ENCODE results near the gene TCEANC2. TPM values are rescaled to one million over a fixed set of nuclear protein-coding genes. Genes with fewer than 3 reads are reported as not detected.
"Not testable (repeated sequence)": the region's sequence is repeated elsewhere in the genome, so short reads cannot be mapped to it uniquely, and the experiment has no call there.

The TCEANC2 gene
- total RNA-seq, 1 donor from 2014 or later, result 4.7 TPM

GRCh38 chr1:54037476-54037875 is 15.9 kb upstream of the TCEANC2 start:
- ATAC-seq (no peak), DNase-seq (no peak)
- Histone ChIP-seq H3K4me3 (no peak overlapping the region), H3K27ac (no peak overlapping the region), H3K9me3 (no peaks in the 10 kb centered on the region), H3K36me3 (peaks cover 100% of the 10 kb centered on the region), H3K4me1 (no peaks in the 10 kb centered on the region), H3K27me3 (no peaks in the 10 kb centered on the region)
- intact Hi-C loops (cut with DNase I), result no loop called here
- no peak for TF ChIP-seq CTCF (IDR thresholded peaks at IDR 0.05)

GRCh38 chr1:54041806-54042205 is 11.6 kb upstream of the TCEANC2 start:
- no peak for DNase-seq
- Histone ChIP-seq H3K4me3 (no peak overlapping the region), H3K27me3 (no peaks in the 10 kb centered on the region), H3K4me1 (peaks cover 2% of the 10 kb centered on the region), H3K27ac (no peak overlapping the region), H3K9me3 (no peaks in the 10 kb centered on the region), H3K36me3 (peaks cover 95% of the 10 kb centered on the region)
- TF ChIP-seq CTCF (IDR thresholded peaks at IDR 0.05), result no peak
- intact Hi-C loops (cut with DNase I), result no loop called here
- no peak for ATAC-seq

GRCh38 chr1:54045496-54045895 is 7.9 kb upstream of the TCEANC2 start:
- no peak for DNase-seq
- Histone ChIP-seq H3K9me3 (no peaks in the 10 kb centered on the region), H3K27ac (no peak overlapping the region), H3K27me3 (no peaks in the 10 kb centered on the region), H3K36me3 (peaks cover 58% of the 10 kb centered on the region), H3K4me3 (no peak overlapping the region), H3K4me1 (peaks cover 34% of the 10 kb centered on the region)
- TF ChIP-seq CTCF (IDR thresholded peaks at IDR 0.05), result no peak
- intact Hi-C loops (cut with DNase I), result no loop called here
- no peak for ATAC-seq

GRCh38 chr1:54046671-54047383 is 6.6 kb upstream of the TCEANC2 start:
- ATAC-seq (no peak), DNase-seq (no peak)
- H3K9me3 ChIP-seq, result no peaks in the 10 kb centered on the region
- TF ChIP-seq CTCF (IDR thresholded peaks at IDR 0.05), result no peak
- no peak overlapping the region for H3K4me3 ChIP-seq
- peaks cover 47% of the 10 kb centered on the region for H3K4me1 ChIP-seq
- H3K27me3 ChIP-seq, result no peaks in the 10 kb centered on the region
- H3K36me3 ChIP-seq, result peaks cover 45% of the 10 kb centered on the region
- intact Hi-C loops (cut with DNase I), result no loop called here
- no peak overlapping the region for H3K27ac ChIP-seq

- no peak for TF ChIP-seq CTCF (IDR thresholded peaks at IDR 0.05)
- H3K36me3 ChIP-seq, result peaks cover 36% of the 10 kb centered on the region
- no peak for ATAC-seq
- H3K9me3 ChIP-seq, result no peaks in the 10 kb centered on the region
- H3K4me1 ChIP-seq, result peaks cover 49% of the 10 kb centered on the region
- intact Hi-C loops (cut with DNase I), result no loop called here
- no peak overlapping the region for H3K27ac ChIP-seq
- no peaks in the 10 kb centered on the region for H3K27me3 ChIP-seq
- H3K4me3 ChIP-seq, result no peak overlapping the region
- no peak for DNase-seq
Measured at GRCh38 chr1:54047384-54048305, 5.8 kb upstream of the TCEANC2 start.

GRCh38 chr1:54050435-54050834 is 3.0 kb upstream of the TCEANC2 start:
- peaks cover 56% of the 10 kb centered on the region for H3K4me1 ChIP-seq
- ATAC-seq; intact Hi-C loops (cut with DNase I): not testable (repeated sequence)

More at GRCh38 chr1:54050435-54050834, 3.0 kb upstream of the TCEANC2 start:
- H3K27ac ChIP-seq, DNase-seq, H3K36me3 ChIP-seq, H3K4me3 ChIP-seq, H3K9me3 ChIP-seq, H3K27me3 ChIP-seq: not testable (repeated sequence)
